ENCODE results near the gene HLA-DQA2.

- no peak for TF ChIP-seq POLR2A (IDR thresholded peaks at IDR 0.05)
- TF ChIP-seq CTCF (IDR thresholded peaks at IDR 0.05): no peak
Observed at GRCh38 chr6:32790306-32790705, 49.1 kb downstream of the HLA-DQA2 start.

Measured in tibial nerve (tissue), 3 donors.